UCSD-AML1 (cell line): ENCODE data around the gene RAB9A.
"Not testable (repeated sequence)": the region's sequence is repeated elsewhere in the genome, so short reads cannot be mapped to it uniquely, and the experiment has no call there.

ENCODE experiments used
- DNase-seq: peaks from one replicate; lab custom pipeline; 2025; ENCODE audit not compliant: unreplicated experiment; lab: John Stamatoyannopoulos, UW

The RAB9A gene

DNA sequence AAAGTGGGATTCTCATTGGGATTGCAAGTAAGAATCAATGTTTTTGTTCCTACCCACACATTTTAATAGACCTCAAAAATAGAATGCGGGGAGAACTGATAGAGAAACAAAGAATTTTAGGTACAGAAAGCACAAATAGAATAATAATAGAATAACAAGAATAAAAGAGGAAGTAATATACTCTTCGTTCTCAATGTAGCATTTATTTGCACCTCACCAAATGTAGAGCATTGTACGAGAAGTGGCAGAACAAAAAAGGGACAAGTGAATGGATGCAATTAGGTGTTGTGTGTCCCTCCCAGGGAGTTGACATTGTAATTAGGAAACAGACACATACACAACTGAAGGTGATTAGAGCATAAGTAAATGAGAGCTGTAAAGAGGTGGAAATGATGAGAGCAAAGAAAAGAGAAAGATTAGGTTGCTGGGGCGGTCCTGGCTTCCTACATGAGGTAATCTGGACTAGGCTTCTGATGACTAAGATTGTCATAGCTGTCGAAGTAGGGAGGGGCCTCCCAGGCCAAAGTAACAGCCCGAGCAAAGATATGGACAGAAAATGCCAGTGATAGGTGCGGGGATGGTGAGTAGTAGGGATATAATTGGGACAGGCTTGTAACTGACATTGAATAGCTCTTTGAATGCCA lies 10.4 kb downstream of the RAB9A start:
- no peak for DNase-seq

DNA sequence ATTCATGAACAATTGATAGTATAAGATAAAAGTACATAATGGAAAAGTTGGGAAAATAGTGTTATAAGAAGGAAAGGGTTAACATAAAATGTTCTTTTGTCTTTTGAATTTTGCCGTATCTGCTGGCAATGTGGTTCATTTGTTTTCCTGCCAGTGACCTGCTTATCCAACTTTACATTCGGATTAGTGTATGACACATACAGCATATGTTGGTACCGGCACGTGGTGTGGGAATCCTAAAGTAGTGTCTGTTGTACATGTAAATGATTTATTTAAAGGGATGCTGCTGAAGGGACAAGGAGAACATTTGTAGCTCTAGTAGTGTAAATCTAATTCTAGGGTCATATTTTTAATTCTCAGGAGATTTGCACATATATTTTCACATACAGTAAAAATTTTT lies 11.5 kb downstream of the RAB9A start:
- DNase-seq: no peak

DNA sequence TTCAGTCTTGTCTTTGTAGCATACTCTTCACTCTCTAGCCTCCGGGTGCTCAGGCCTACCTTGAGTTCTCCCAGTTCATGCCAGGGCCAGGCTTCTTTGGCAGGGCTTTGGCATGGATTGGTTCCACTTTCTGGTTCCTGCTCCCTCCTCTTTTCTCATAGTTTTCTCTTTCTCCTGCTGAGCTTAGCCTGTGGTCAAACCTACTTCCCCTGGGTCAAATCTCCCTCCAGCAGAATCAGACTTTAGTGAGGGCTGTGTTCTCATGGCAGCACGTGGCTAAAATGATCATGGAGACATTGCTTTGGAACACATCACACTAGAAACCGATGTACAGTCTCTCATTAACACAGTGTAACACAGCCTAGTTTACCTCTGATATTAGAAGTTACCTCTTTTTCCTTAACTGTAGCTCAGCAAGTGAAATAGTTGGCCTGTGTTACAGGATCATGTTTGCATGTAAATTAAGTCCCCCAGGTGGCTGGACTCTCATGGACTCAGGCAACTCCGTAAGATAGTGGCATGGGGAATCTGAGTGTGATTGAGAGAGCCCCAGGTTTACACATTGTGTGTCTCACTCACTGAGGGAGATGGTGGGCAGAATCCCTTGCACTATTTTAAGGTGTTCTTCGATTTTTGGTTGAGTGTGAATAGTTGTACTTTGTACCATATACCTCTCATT lies 13.3 kb downstream of the RAB9A start:
- DNase-seq: no peak

DNA sequence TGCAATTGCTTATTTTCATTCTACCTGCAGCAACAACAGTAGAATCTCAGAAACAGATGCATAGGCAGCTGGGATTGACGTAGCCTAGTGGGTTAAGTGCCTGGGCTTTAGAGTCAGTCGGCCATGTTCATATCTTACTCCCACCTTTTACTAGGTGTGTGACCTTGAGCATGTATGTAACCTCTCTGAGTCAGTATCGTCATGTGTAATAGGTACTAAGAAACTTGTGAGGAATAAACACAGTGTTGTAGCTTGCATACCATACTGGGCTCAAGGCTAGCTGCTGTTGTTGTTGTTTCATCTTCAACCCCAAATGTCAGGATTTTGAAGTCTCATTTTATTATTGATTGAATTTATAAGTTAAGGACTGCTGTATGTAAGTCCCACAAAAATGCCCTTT lies 14.2 kb downstream of the RAB9A start:
- DNase-seq: no peak

DNA sequence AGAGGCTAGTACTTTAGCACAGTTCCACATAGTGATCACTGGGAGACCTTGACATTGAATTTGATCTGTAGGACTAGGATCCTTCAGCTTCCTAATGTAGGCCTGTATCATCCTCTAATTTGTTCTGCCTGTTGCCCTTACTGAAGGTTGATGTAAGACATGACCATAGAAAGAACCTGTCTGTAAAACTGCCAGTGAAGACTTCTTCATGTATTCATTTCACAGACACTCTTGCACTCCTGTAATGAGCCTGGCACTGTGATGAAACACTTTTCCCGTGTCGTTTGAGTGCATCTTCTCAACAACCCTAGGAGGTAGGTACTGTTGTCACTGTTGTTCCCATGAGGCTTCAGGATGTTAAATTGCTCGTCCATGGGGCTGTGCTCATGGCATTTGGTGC lies 14.7 kb downstream of the RAB9A start:
- no peak for DNase-seq

DNA sequence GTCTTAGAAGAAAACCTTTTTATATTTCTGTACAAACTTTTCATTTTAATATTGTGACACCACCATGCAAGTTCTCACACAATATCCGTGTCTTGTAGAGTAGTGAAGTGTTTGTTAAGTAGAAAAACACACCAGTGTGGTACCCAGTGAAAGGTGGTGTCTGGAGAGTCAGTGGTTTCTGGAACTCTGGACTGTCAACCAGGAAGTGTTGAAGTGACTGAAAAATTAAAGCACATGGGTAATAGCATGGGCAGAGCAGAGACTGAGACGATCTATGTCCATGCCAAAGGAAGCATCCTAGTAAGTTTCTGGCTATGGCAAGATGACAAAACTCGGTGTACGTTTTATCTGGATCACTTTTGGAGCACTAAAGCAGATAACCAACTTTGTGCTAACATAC lies 22.2 kb downstream of the RAB9A start:
- DNase-seq: no peak

DNA sequence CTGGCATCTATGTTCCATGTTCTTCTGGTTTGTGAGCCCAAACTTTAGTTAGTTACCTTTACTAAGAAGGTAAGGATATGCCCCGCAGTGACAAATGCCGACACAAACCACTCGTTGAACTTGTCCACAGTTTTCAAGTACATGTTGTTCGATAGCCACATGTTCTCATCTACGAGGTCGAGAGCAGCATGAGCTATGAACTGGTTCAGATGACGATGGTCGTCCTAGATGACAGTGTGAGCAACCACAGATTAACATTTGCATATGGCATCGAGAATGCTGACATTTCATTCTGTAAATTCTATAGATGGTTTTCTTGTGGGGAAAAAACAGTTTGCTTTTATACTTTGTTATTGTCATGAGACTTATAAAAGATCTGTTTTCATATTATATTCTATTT lies 27.5 kb downstream of the RAB9A start:
- no peak for DNase-seq

DNA sequence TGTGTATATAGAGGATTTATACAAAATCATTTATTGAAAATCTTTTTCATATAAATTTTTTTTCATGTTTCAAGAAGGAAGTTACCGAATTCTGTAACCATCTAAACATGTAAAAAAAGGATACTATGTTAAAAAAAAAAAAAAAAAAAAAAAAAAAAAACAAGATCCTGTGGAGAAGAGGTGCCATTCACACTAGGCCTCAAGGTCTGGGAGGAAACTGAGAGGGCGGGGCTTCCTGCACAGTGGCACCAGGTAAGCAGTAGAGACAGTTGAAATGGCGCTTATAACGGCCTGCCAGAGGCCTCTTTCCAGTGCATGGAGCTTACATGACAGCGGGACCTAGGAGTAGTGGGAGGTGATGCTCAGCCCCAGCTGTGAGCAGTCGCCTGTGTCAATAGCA lies 28.0 kb downstream of the RAB9A start:
- DNase-seq: no peak

DNA sequence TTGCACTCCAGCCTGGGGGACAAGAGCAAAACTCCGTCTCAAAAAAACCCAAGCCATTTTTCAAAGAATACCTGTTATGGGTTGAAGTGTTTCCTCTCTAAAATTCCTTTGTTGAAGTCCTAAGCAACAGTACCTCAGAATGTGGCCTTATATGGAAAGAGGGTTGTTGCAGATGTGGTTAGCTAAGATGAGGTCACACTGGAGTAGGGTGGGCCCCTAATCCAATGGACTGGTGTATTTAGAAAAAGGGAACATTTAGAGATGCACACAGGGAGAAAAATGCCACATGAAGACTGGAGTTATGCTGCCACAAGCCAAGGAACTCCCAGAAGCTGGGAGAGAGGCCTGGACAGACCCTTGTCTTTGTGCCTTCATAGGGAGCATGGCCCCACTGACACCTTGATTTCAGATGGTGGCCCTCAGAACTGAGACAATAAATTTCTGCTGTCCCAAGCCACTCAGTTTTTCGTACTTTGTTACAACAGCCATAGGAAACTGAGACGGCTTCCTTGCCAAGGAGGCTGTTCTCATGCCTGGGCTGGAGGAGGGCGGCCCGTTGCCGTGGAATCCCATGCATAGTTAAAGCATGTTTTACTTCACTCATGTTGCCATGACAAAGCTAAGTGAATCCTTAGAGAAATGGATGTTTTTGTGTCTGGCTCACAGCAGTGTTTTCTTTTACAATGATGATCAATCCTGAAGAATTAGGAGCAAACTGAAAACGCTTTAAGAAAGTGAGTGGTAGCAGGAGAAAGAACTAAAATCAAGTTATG lies 29.0 kb downstream of the RAB9A start:
- no peak for DNase-seq

DNA sequence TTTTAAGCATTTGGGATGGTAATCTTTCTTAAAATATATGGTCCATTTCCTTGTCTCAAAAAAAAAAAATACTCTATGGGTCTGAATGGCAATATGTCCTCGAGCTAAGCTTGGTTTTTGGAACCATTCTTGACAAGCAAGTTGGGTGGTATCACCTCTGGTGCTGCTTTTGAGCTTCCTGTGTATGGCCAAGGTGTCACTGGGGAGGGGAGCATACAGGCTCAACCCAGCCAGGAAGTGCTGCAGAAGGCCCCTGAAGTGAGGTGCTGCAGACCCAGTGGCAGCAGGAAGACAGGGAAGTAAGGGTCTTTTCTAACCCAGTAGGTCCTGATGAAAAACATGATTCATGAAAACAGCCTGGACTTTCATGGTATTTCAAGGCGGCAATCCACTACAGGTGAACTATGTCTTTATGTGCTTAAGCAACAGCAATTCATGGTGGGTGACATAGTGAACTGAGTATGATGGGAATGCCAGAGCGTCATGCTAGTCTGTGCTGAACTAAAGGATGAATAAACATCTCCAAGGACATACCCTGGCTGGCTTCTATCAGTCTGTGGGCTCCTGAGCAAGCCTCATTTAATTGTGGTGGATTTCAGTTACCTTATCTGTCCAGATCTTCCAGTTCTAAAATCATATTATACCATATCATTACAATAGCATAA lies 30.4 kb downstream of the RAB9A start:
- no peak for DNase-seq

DNA sequence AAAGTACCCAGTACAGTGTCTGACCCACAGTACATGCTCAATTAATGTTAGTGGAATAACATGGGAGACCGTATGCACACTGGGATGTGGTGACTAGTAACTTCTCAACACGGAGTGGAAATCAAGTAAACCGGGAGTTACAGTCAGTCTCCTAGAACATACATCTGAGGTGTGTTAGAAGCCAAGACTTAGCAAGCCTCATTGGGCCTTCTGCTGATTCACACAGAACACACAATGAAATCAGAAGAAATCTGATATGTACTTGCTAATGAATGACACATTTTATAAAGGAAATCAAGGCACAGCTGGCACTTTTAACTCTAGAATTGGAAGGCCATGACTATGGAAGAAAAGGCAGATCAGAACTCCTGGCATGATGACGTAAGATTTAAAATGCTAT lies 32.4 kb downstream of the RAB9A start:
- DNase-seq: no peak

DNA sequence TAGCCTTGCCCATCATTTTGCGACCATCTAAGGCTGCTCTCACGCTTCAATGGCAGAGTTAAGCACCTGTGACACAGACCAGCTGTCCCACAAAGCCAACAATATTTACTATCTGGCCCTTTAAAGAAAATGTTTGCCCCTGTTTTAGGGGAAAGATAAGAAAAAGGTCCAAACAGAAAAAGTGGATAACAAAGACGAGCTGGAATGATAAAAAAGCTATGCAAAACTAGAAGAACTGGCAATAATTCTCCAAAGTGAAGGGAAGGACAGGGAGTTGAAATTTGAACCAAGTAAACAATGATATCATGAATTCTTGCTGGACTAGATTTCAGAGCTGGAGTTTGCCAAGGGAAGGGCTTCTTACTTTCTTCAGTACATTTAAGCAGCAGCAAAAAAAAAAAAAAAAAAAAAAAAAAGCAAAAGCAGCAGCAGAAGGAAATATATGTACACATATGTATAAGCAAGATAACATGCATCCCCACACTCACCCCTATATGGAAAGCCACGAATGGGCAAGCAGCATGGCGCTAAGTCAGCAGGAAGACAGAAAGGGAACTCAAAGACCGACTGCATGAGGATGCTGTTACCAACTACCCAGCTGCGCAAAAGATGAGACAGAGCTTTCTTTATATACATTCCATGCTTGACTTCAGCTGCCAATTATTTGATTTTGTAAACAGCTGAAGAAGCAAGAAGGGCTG lies 33.0 kb downstream of the RAB9A start:
- peak; percentile 21 for DNase-seq

DNA sequence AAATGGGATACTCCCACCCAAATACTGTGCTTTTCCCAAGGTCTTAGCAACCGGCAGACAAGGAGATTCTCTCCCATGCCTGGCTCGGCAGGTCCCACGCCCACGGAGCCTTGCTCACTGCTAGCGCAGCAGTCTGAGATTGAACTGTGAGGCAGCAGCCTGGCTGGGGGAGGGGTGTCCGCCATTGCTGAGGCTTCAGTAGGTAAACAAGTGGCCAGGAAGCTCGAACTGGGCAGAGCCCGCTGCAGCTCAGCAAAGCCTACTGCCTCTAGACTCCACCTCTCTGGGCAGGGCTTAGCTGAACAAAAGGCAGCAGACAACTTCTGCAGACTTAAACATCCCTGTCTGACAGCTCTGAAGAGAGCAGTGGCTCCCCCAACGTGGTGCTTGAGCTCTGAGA lies 36.0 kb downstream of the RAB9A start:
- DNase-seq: not testable (repeated sequence)

DNA sequence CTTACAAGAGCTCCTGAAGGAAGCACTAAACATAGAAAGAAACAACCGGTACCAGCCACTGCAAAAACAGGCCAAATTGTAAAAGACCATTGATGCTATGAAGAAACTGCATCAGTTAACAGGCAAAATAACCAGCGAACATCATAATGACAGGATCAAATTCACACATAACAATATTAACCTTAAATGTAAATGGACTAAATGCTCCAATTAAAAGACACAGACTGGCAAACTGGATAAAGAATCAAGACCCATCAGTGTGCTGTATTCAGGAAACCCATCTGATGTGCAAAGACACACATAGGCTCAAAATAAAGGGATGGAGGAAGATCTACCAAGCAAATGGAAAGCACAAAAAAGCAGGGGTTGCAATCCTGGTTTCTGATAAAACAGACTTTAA lies 37.7 kb downstream of the RAB9A start:
- DNase-seq: not testable (repeated sequence)

DNA sequence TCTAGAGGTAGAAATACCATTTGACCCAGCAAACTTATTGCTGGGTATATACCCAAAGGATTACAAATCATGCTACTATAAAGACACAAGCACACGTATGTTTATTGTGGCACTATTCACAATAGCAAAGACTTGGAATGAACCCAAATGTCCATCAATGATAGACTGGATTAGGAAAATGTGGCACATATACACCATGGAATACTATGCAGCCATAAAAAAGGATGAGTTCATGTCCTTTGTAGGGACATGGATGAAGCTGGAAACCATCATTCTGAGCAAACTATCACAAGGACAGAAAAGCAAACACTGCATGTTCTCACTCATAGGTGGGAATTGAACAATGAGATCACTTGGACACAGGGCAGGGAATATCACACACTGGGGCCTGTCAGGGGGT lies 41.6 kb downstream of the RAB9A start:
- DNase-seq: not testable (repeated sequence)

DNA sequence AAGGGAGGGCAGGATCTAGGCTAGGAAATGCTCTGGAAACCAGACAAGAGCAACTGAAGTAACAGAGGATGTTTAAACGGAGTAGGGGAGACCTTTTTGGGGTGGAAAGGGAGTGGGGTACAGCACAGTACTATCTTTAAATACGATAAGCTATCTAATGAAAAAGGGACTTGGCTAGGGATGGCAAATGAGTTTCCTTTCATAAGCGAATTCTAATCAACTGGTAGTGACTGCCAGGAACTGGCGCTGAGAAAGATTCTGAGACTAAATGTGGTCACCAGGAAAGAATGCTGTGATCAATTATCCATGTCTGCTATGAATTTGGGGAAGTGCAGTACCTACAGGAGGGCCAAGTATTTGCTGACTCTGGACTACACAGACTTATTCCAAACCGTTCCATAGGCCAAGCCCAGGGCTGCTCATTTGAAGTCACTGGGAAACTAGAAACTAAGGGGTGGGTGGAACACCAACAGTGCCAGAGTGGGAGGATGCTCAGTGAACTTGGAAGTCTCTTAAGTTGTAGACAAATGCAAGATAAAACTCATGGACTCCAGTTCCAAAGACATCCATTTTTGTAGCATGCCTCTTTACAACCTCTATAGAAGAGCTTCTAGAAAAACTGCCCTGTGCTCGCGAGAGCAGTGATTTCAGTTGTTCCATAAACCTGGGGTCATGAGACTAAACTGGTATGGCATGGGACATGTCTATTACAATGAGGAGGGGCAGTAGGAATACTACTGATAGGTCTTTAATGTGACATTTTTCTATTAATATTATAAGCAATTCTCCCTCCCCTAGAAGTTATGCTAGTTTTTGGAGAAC lies 43.5 kb downstream of the RAB9A start:
- no peak for DNase-seq

DNA sequence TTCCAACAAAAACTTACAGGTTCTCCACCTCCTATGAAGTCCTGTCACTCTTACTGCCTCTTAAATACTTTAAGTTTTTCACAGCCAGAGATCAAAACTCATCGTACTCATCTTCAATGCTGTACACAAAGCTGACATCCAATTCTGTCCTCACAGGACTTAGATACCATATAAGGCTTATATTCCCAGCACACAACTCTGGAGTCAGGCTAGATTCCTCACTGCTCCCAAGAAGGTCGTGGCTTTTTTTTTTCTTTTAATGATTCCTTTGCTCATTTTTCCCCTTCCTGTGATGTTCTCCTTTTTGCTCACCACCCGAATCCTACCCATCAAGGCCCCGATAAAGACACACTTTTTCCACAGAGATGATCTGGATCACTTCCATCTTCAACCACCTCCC lies 44.6 kb downstream of the RAB9A start:
- no peak for DNase-seq

DNA sequence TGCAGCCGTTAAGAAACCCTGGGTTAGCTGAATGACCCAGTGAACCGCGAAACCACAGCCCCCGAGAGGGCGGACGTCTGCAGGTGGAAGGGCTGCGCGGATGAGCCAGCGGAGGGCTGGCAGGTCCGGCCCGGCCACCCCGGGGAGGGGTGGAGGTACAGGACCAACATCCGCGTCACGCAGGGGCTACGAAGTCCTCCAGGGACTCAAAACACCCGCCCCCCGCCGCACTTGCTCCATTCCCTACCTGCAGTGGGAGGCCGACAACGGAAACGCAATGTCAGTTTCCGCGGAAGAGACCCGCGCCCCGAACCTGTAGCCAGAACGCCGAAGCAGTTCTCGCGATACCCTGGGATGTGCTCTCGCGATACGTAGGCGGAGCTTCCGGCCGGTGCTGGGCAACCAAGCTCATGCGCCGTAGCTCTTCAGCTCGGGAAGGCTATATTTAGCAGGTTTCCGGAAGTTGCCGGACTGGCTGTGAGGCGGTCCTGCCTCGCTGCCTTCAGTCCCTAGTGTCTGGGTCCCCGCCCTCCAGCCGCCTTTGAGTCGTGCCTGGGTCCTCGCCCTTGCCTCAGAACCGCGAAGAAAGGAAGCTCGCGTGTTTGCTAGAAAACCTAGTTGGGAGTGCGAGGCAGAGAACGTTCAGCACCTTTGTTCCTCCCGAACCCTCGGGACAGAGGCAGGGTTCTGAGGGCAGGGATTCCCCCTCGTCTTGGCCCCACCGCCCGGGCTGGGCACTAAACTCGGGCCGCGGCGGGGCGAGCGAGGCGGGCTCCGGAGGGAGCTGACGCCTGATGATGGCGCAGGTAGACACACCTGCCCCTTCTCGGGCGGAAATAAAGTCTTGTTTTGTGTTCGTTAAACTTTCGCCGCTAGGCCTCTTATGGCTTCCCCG lies 45.6 kb downstream of the RAB9A start, which contains the start of the genes OFD1 and TRAPPC2:
Gene OFD1 (plus strand): TSS at position 471 of the 895 bp plus-strand sequence. CDS start 324 bp downstream, at position 795.
Gene TRAPPC2 (minus strand): TSS at position 343 of the 895 bp plus-strand sequence. CDS start 14,657 bp downstream, outside the sequence.
- peak; percentile 90 for DNase-seq

DNA sequence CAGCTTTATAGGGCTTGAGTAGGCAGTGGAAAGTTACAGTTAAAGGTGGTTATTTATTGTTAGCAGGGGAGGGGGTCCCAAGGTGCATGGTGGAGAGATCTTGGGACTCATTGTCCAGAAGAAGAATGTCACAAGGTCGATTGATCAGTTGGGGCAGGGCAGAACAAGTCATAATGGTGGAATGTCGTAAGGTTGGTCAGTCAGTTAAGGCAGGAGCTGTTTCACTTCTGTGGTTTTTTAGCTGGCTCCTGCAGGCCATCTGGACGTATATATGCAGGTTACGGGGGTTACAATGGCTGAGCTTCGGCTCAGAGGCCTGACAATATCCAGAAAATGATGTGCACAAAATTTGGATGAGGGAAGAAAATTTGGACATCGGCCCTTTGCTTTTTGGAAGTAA lies 52.8 kb downstream of the RAB9A start:
- no peak for DNase-seq
